ENCODE results near the gene PRICKLE1. TPM values are rescaled to one million over a fixed set of nuclear protein-coding genes. Genes with fewer than 3 reads are reported as not detected.

Gene PRICKLE1
- total and polyA plus RNA-seq, 2 donors (not counting 3 experiments of a cell fraction or from before 2014, with no cell fraction given), result 34.3 to 86.0 TPM

DNA sequence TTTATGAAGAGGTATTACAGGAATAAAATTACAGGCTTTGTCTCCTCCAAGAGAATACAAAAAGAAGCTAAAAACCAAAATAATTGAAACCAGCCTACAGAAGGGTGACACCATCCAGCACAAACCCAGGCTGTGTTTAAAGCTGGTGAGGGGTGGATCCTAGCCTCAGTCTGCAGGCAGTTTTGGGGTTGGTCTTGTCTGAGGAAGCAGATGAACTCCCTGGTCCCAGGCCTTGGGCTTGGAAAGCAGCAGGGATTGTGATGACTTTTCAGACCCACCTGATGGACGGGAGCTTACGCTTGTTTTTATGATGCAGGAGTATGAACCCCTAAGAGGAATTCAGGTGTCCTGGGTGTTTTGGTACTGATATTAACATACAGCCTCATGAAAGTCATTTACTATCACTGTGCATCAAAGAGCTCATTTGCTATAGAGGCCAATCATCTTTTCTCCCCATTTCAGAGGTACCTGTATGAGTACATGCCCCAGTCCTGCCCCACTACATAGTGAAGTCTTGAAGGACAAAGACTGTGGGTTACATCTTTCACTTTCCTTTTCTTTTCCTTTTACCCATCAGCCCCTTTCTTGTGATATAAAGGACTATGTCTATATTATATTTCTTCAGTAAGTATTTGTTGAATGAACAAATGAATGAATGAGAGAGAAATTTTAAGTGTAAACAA, 18.1 kb downstream of the PRICKLE1 start:
- H3K4me2 ChIP-seq (ENCODE audit: insufficient read depth, low read length), result no peak overlapping the region
- H3K9ac ChIP-seq (replicated peaks; ENCODE audit: extremely low read depth, insufficient read depth, low read length), result no peak overlapping the region
- peaks cover 36% of the 10 kb centered on the region for H3K4me1 ChIP-seq (ENCODE audit: control insufficient read depth, extremely low read depth, insufficient read depth, low read length)
- peaks cover under 1 to 2% of the 10 kb centered on the region in 2 experiments for H3K36me3 ChIP-seq (ENCODE audit: control insufficient read depth in 2 of 2, extremely low read depth in 1 of 2, insufficient read depth in 2 of 2, low read length in 2 of 2)
- peaks cover 4% of the 10 kb centered on the region for H4K20me1 ChIP-seq (replicated peaks; ENCODE audit: control insufficient read depth, extremely low read depth, insufficient read depth, low read length)
- ChIA-PET CTCF (interaction anchor here (0.9 to 1.7 kb wide), 4 partner anchors 80 to 767 kb away, joined by 3 to 12 read pairs (median 4); no protein-coding TSS in a partner anchor), POLR2A (interaction anchor here (0.6 kb wide), 1 partner anchor 14 kb away, joined by 7 read pairs; no protein-coding TSS in a partner anchor)
- DNase-seq (ENCODE audit: low read depth, low spot score) (no peak), FAIRE-seq (no peak)
- no peak overlapping the region for H2AFZ ChIP-seq (ENCODE audit: low read depth, low read length)
- peaks cover 75% of the 10 kb centered on the region for H3K79me2 ChIP-seq (ENCODE audit: control insufficient read depth, insufficient read depth, low read length)
- TF ChIP-seq, protein P1, sequence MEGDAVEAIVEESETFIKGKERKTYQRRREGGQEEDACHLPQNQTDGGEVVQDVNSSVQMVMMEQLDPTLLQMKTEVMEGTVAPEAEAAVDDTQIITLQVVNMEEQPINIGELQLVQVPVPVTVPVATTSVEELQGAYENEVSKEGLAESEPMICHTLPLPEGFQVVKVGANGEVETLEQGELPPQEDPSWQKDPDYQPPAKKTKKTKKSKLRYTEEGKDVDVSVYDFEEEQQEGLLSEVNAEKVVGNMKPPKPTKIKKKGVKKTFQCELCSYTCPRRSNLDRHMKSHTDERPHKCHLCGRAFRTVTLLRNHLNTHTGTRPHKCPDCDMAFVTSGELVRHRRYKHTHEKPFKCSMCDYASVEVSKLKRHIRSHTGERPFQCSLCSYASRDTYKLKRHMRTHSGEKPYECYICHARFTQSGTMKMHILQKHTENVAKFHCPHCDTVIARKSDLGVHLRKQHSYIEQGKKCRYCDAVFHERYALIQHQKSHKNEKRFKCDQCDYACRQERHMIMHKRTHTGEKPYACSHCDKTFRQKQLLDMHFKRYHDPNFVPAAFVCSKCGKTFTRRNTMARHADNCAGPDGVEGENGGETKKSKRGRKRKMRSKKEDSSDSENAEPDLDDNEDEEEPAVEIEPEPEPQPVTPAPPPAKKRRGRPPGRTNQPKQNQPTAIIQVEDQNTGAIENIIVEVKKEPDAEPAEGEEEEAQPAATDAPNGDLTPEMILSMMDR (IDR thresholded peaks at IDR 0.05; ENCODE audit: extremely low read depth in 1 of 2, insufficient read depth in 1 of 2, low read depth in 1 of 2, low read length in 2 of 2), result no peak
- no peak for TF ChIP-seq MYC (IDR thresholded peaks at IDR 0.05; ENCODE audit: low read depth, low read length)
- TF ChIP-seq, protein P2, sequence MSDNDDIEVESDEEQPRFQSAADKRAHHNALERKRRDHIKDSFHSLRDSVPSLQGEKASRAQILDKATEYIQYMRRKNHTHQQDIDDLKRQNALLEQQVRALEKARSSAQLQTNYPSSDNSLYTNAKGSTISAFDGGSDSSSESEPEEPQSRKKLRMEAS (IDR thresholded peaks at IDR 0.05; ENCODE audit: insufficient read depth, insufficient read length), result no peak
- no peak for TF ChIP-seq POLR2AphosphoS5 (IDR thresholded peaks at IDR 0.05; ENCODE audit: insufficient read depth, low read depth, low read length)
- no peak for TF ChIP-seq FOS (IDR thresholded peaks at IDR 0.05; ENCODE audit: borderline replicate concordance, insufficient read depth, low read length)
- TF ChIP-seq JUN (IDR thresholded peaks at IDR 0.05; ENCODE audit: borderline replicate concordance, insufficient read depth, insufficient read length, low read depth), result no peak
- TF ChIP-seq EZH2 (IDR thresholded peaks at IDR 0.05; ENCODE audit: borderline replicate concordance, low read depth, low read length, severe bottlenecking), result no peak
- TF ChIP-seq GATA2 (IDR thresholded peaks at IDR 0.05; ENCODE audit: insufficient read depth, insufficient read length, low read depth, low read length), result no peak
- no peak for TF ChIP-seq POLR2A (IDR thresholded peaks at IDR 0.05; ENCODE audit: low read depth, low read length)
- H3K4me3 ChIP-seq (replicated peaks in 1 of 3; ENCODE audit: insufficient read depth in 1 of 3, low read depth in 1 of 3, low read length in 3 of 3), result no peak overlapping the region
- H3K27me3 ChIP-seq (ENCODE audit: control insufficient read depth in 2 of 2, insufficient read depth in 2 of 2, low read length in 2 of 2), result no peaks in the 10 kb centered on the region
- H3K9me3 ChIP-seq (replicated peaks; ENCODE audit: control insufficient read depth, insufficient read depth, low read length), result no peaks in the 10 kb centered on the region
- BruUV-seq (replicated peaks), result no TSS peak
- no peak overlapping the region for H3K27ac ChIP-seq (ENCODE audit: insufficient read depth, low read depth, low read length)
- dilution Hi-C loops (cut with MboI; ENCODE audit: extremely low pct_ligation_motif_present, low sequenced_read_pairs) (no loop called here), intact Hi-C loops (cut with micrococcal nuclease) (loop anchor here (10.0 kb wide), 2 partner anchors 197 to 337 kb away; partner anchors contain the start of gene YAF2)
- no peaks in the 10 kb centered on the region for H3K9me1 ChIP-seq (replicated peaks; ENCODE audit: control insufficient read depth, extremely low read depth, insufficient read depth, low read length)

All from endothelial cell of umbilical vein (primary cell).